22Rv1 (cell line): Measurements from ENCODE around the gene WFS1.

Experiments
- CTCF ChIP-seq: fragments of 450-650 bp; IDR thresholded peaks from 2 replicates; pipeline ENCODE4 v1.5.1; 2017; ENCODE audit warnings: mild to moderate bottlenecking
- ZFX ChIP-seq: fragments of 450-650 bp; IDR thresholded peaks from 2 replicates; pipeline ENCODE4 v1.6.1; 2017; ENCODE audit warnings: antibody characterized with exemption, borderline replicate concordance

GRCh38 chr4:6258741-6259140, 10.9 kb upstream of the WFS1 start:
- no peak for TF ChIP-seq CTCF
- no peak for TF ChIP-seq ZFX
